Loucy (cell line): ENCODE results near the gene CCL23.

Source experiments
- H2AFZ ChIP-seq: fragments of 200-600 bp; sonication (generic); 2 replicates; pipeline ENCODE4 v1.6.0; 2016; ENCODE audit warnings: antibody characterized with exemption, mild to moderate bottlenecking, low read length, moderate library complexity
- H3F3A ChIP-seq: fragments of 200-600 bp; 2 replicates; pipeline ENCODE4 v1.6.0; 2016; ENCODE audit warnings: antibody characterized with exemption, low read depth, mild to moderate bottlenecking
- H3K27me3 ChIP-seq: fragments of 200-600 bp; sonication (generic); 2 replicates; pipeline ENCODE4 v1.6.1; 2014; ENCODE audit warnings: low read length, mild to moderate bottlenecking; ENCODE audit not compliant: insufficient read depth, poor library complexity, severe bottlenecking
- H3K36me3 ChIP-seq: fragments of 200-600 bp; sonication (generic); 2 replicates; pipeline ENCODE4 v1.6.1; 2016; ENCODE audit warnings: low read length; ENCODE audit not compliant: insufficient read depth
- H3K4me1 ChIP-seq: fragments of 200-600 bp; sonication (generic); 2 replicates; pipeline ENCODE4 v1.5.1; 2014; ENCODE audit warnings: low read length, mild to moderate bottlenecking; ENCODE audit not compliant: insufficient read depth, poor library complexity, severe bottlenecking
- H3K4me2 ChIP-seq: fragments of 200-600 bp; sonication (generic); 2 replicates; pipeline ENCODE4 v1.6.0; 2014; ENCODE audit warnings: antibody characterized with exemption, low read length, low read depth, mild to moderate bottlenecking; ENCODE audit not compliant: poor library complexity, severe bottlenecking
- H3K4me3 ChIP-seq: fragments of 200-600 bp; sonication (generic); 2 replicates; pipeline ENCODE4 v1.5.1; 2014; ENCODE audit warnings: low read length, mild to moderate bottlenecking, mixed read lengths; ENCODE audit not compliant: poor library complexity, severe bottlenecking
- H3K79me2 ChIP-seq: fragments of 200-600 bp; sonication (generic); 2 replicates; pipeline ENCODE4 v1.6.1; 2014; ENCODE audit warnings: low read length; ENCODE audit not compliant: insufficient read depth
- H3K9ac ChIP-seq: fragments of 200-600 bp; sonication (generic); 2 replicates; pipeline ENCODE4 v1.6.0; 2014; ENCODE audit warnings: mild to moderate bottlenecking, low read depth, low read length, moderate library complexity; ENCODE audit not compliant: poor library complexity, severe bottlenecking
- H3K9me2 ChIP-seq: fragments of 200-600 bp; sonication (generic); replicated peaks from 2 replicates; pipeline ENCODE4 v1.6.1; 2016; ENCODE audit warnings: low read depth, low read length, mixed read lengths
- H3K9me3 ChIP-seq: fragments of 200-600 bp; sonication (generic); 2 replicates; pipeline ENCODE4 v1.6.1; 2014; ENCODE audit warnings: mild to moderate bottlenecking, antibody characterized with exemption, low read length, low read depth; ENCODE audit not compliant: insufficient read depth
- H4K20me1 ChIP-seq: fragments of 200-600 bp; sonication (generic); 2 replicates; pipeline ENCODE4 v1.6.0; 2014; ENCODE audit warnings: antibody characterized with exemption, low read length, mild to moderate bottlenecking; ENCODE audit not compliant: insufficient read depth, poor library complexity, severe bottlenecking
- CTCF ChIP-seq: fragments of 200-600 bp; sonication (generic); conservative IDR thresholded peaks from 2 replicates; pipeline ENCODE4 v1.5.1; 2014; ENCODE audit warnings: mild to moderate bottlenecking, antibody characterized with exemption, low read length
- EZH2phosphoT487 ChIP-seq: fragments of 200-600 bp; IDR thresholded peaks from 2 replicates; pipeline ENCODE4 v1.6.1; 2018; ENCODE audit warnings: antibody characterized with exemption, mild to moderate bottlenecking, moderate library complexity, borderline replicate concordance

The CCL23 gene

GRCh38 chr17:36048066-36048465 is 30.3 kb upstream of the CCL23 start:
- Histone ChIP-seq H3F3A (no peaks in the 10 kb centered on the region), H3K4me3 (no peak overlapping the region), H3K9me2 (no peaks in the 10 kb centered on the region), H3K9me3 (peaks cover 6% of the 10 kb centered on the region; the same call in 1 of the 2 replicates), H3K79me2 (no peaks in the 10 kb centered on the region), H3K4me1 (no peaks in the 10 kb centered on the region), H3K36me3 (no peaks in the 10 kb centered on the region), H2AFZ (no peak overlapping the region), H4K20me1 (no peaks in the 10 kb centered on the region), H3K9ac (no peak overlapping the region), H3K4me2 (no peak overlapping the region), H3K27me3 (peaks cover 11% of the 10 kb centered on the region)
- no peak for TF ChIP-seq CTCF
- TF ChIP-seq EZH2phosphoT487, result no peak

- Histone ChIP-seq H3K4me3 (no peak overlapping the region), H3F3A (no peaks in the 10 kb centered on the region), H4K20me1 (no peaks in the 10 kb centered on the region), H3K4me2 (no peak overlapping the region), H3K4me1 (no peaks in the 10 kb centered on the region), H3K9me2 (no peaks in the 10 kb centered on the region), H3K9ac (no peak overlapping the region), H3K79me2 (no peaks in the 10 kb centered on the region), H3K36me3 (no peaks in the 10 kb centered on the region), H3K9me3 (no peaks in the 10 kb centered on the region), H3K27me3 (no peaks in the 10 kb centered on the region), H2AFZ (no peak overlapping the region)
- TF ChIP-seq EZH2phosphoT487, result no peak
- TF ChIP-seq CTCF, result no peak
Observed at GRCh38 chr17:36036235-36036634, 18.5 kb upstream of the CCL23 start.

- no peaks in the 10 kb centered on the region for H3K79me2 ChIP-seq
- H3K9me3 ChIP-seq, result no peaks in the 10 kb centered on the region
- peaks cover 3% of the 10 kb centered on the region for H3K27me3 ChIP-seq
- no peaks in the 10 kb centered on the region for H4K20me1 ChIP-seq
- H3K4me2 ChIP-seq, result no peak overlapping the region
- no peak overlapping the region for H2AFZ ChIP-seq
- no peak overlapping the region for H3K9ac ChIP-seq
- no peaks in the 10 kb centered on the region for H3F3A ChIP-seq
- no peaks in the 10 kb centered on the region for H3K9me2 ChIP-seq
- H3K4me1 ChIP-seq, result no peaks in the 10 kb centered on the region
- TF ChIP-seq EZH2phosphoT487 (no peak), CTCF (no peak)
- H3K4me3 ChIP-seq, result no peak overlapping the region
- no peaks in the 10 kb centered on the region for H3K36me3 ChIP-seq
Observed at GRCh38 chr17:36034127-36034526, 16.4 kb upstream of the CCL23 start.
